HEK293 (cell line): ENCODE measurements around the gene C1orf216.

ENCODE experiments used
- CTCF ChIA-PET: fragments of 350-600 bp; formaldehyde crosslinking; extraction: SDS; loops from one replicate; lab custom pipeline; 2021; ENCODE audit warnings: antibody characterized with exemption; lab: Yijun Ruan, JAX
- POLR2A ChIA-PET: fragments of 300-600 bp; formaldehyde crosslinking; extraction: SDS; loops from one replicate; lab custom pipeline; 2020; ENCODE audit warnings: antibody characterized with exemption, inconsistent platforms; lab: Yijun Ruan, JAX
- H3K27ac ChIP-seq: fragments of 200-500 bp; sonication (Bioruptor generic); 2 replicates; pipeline ENCODE4 v1.5.1; 2014; ENCODE audit warnings: low read depth, low read length, control low read depth, inconsistent platforms; ENCODE audit errors: extremely low read depth
- H3K36me3 ChIP-seq, 2 experiments: fragments of 200-500 bp in 1 of 2; sonication (Bioruptor generic) in 1 of 2; 1 replicate in 1 of 2; 2 replicates in 1 of 2; pipeline ENCODE4 v1.5.1; 2014 to 2017; ENCODE audit warnings: inconsistent platforms in 2 of 2, low read length in 2 of 2; ENCODE audit not compliant: control insufficient read depth in 2 of 2, insufficient read depth in 1 of 2
- H3K4me1 ChIP-seq: fragments of 200-500 bp; sonication (Bioruptor generic); 2 replicates; pipeline ENCODE4 v1.5.1; 2014; ENCODE audit warnings: mild to moderate bottlenecking, low read length, inconsistent platforms; ENCODE audit not compliant: control insufficient read depth, insufficient read depth
- H3K4me3 ChIP-seq: 2 replicates; pipeline ENCODE4 v1.5.1; 2011; ENCODE audit warnings: low read depth, mild to moderate bottlenecking, control low read depth, low read length, moderate library complexity
- H3K9me3 ChIP-seq: fragments of 200-500 bp; sonication (Bioruptor generic); 2 replicates; pipeline ENCODE4 v1.5.1; 2014; ENCODE audit warnings: low read depth, low read length, inconsistent platforms; ENCODE audit not compliant: control insufficient read depth, insufficient read depth
- HIC1 ChIP-seq: fragments of 450-650 bp; formaldehyde crosslinking; IDR thresholded peaks from 2 replicates; pipeline ENCODE4 v1.5.1; 2016; ENCODE audit warnings: missing biosample characterization, missing genetic modification characterization
- IKZF3 ChIP-seq: fragments of 450-650 bp; IDR thresholded peaks from 2 replicates; pipeline ENCODE4 v1.5.0; 2018; ENCODE audit warnings: missing biosample characterization, mild to moderate bottlenecking, missing genetic modification characterization, moderate library complexity
- PRDM6 ChIP-seq: fragments of 450-650 bp; formaldehyde crosslinking; IDR thresholded peaks from 2 replicates; pipeline ENCODE4 v1.5.1; 2017; ENCODE audit warnings: missing biosample characterization, missing genetic modification characterization
- WT1 ChIP-seq: fragments of 450-650 bp; formaldehyde crosslinking; IDR thresholded peaks from 2 replicates; pipeline ENCODE4 v1.5.1; 2016; ENCODE audit warnings: missing biosample characterization, missing genetic modification characterization
- ZBTB10 ChIP-seq: fragments of 450-650 bp; formaldehyde crosslinking; IDR thresholded peaks from 2 replicates; pipeline ENCODE4 v1.5.1; 2016; ENCODE audit warnings: missing biosample characterization, missing genetic modification characterization
- ZBTB26 ChIP-seq: fragments of 450-650 bp; formaldehyde crosslinking; optimal IDR thresholded peaks from 2 replicates; pipeline ENCODE3; 2016; ENCODE audit warnings: missing biosample characterization, mild to moderate bottlenecking, missing genetic modification characterization
- ZBTB48 ChIP-seq: fragments of 450-650 bp; formaldehyde crosslinking; IDR thresholded peaks from 2 replicates; pipeline ENCODE4 v1.5.1; 2016; ENCODE audit warnings: missing biosample characterization, missing genetic modification characterization
- ZFP69B ChIP-seq: fragments of 450-650 bp; formaldehyde crosslinking; IDR thresholded peaks from 2 replicates; pipeline ENCODE4 v1.5.1; 2016; ENCODE audit warnings: missing biosample characterization, missing genetic modification characterization
- ZNF18 ChIP-seq: fragments of 450-650 bp; formaldehyde crosslinking; IDR thresholded peaks from 2 replicates; pipeline ENCODE4 v1.5.1; 2016; ENCODE audit warnings: missing biosample characterization, missing genetic modification characterization
- ZNF184 ChIP-seq: fragments of 450-650 bp; IDR thresholded peaks from 2 replicates; pipeline ENCODE4 v1.5.1; 2018; ENCODE audit warnings: missing biosample characterization, mild to moderate bottlenecking, missing genetic modification characterization
- ZNF2 ChIP-seq: fragments of 450-650 bp; formaldehyde crosslinking; IDR thresholded peaks from 2 replicates; pipeline ENCODE4 v1.5.1; 2016; ENCODE audit warnings: missing biosample characterization, missing genetic modification characterization
- ZNF223 ChIP-seq: fragments of 450-650 bp; formaldehyde crosslinking; IDR thresholded peaks from 2 replicates; pipeline ENCODE4 v1.5.1; 2016; ENCODE audit warnings: missing biosample characterization, missing genetic modification characterization
- ZNF626 ChIP-seq: fragments of 450-650 bp; sonication (Bioruptor Pico); formaldehyde crosslinking; IDR thresholded peaks from 2 replicates; pipeline ENCODE4 v1.5.1; 2018; ENCODE audit warnings: missing biosample characterization, missing genetic modification characterization, inconsistent platforms
- ZNF629 ChIP-seq: fragments of 450-650 bp; formaldehyde crosslinking; IDR thresholded peaks from 2 replicates; pipeline ENCODE4 v1.5.1; 2017; ENCODE audit warnings: missing biosample characterization, missing genetic modification characterization
- ZNF704 ChIP-seq: fragments of 450-650 bp; formaldehyde crosslinking; IDR thresholded peaks from 2 replicates; pipeline ENCODE4 v1.5.1; 2016; ENCODE audit warnings: missing biosample characterization, missing genetic modification characterization

C1orf216 gene

GRCh38 chr1:35666216-35666615 is 52.5 kb downstream of the C1orf216 start:
- CTCF ChIA-PET = interaction anchor here (0.9 to 1.0 kb wide), 2 partner anchors 9 to 60 kb away, joined by 3 to 5 read pairs; no protein-coding TSS in a partner anchor
- Histone ChIP-seq H3K9me3 (no peaks in the 10 kb centered on the region), H3K4me3 (no peak overlapping the region), H3K4me1 (no peaks in the 10 kb centered on the region), H3K36me3 (no peaks in the 10 kb centered on the region), H3K27ac (no peak overlapping the region)
- POLR2A ChIA-PET = interaction anchor here (0.5 kb wide), 1 partner anchor 526 kb away, joined by 3 read pairs; no protein-coding TSS in a partner anchor
- TF ChIP-seq ZNF2 (tag by site-specific recombination) = no peak
- no peak for TF ChIP-seq ZFP69B (tag by site-specific recombination)
- TF ChIP-seq ZBTB26 (tag by site-specific recombination) = no peak
- TF ChIP-seq ZBTB48 (tag by site-specific recombination) = no peak
- TF ChIP-seq ZNF704 (tag by site-specific recombination) = no peak
- TF ChIP-seq ZNF184 (tag by site-specific recombination) = no peak
- TF ChIP-seq ZBTB10 = no peak
- TF ChIP-seq HIC1 (tag by site-specific recombination) = no peak
- TF ChIP-seq PRDM6 = no peak
- no peak for TF ChIP-seq ZNF18 (tag by site-specific recombination)
- TF ChIP-seq ZNF223 (tag by site-specific recombination) = no peak
- no peak for TF ChIP-seq IKZF3
- no peak for TF ChIP-seq WT1 (tag by site-specific recombination)
- TF ChIP-seq ZNF629 = no peak
- no peak for TF ChIP-seq ZNF626
